NCI-H2029 treated with DMSO at 0.1 percent for 48 hours (cell line): ENCODE measurements around the gene NXN.

Experiments used
- DNase-seq: peaks from one replicate; lab custom pipeline; 2025; lab: John Stamatoyannopoulos, UW

The NXN gene

DNA sequence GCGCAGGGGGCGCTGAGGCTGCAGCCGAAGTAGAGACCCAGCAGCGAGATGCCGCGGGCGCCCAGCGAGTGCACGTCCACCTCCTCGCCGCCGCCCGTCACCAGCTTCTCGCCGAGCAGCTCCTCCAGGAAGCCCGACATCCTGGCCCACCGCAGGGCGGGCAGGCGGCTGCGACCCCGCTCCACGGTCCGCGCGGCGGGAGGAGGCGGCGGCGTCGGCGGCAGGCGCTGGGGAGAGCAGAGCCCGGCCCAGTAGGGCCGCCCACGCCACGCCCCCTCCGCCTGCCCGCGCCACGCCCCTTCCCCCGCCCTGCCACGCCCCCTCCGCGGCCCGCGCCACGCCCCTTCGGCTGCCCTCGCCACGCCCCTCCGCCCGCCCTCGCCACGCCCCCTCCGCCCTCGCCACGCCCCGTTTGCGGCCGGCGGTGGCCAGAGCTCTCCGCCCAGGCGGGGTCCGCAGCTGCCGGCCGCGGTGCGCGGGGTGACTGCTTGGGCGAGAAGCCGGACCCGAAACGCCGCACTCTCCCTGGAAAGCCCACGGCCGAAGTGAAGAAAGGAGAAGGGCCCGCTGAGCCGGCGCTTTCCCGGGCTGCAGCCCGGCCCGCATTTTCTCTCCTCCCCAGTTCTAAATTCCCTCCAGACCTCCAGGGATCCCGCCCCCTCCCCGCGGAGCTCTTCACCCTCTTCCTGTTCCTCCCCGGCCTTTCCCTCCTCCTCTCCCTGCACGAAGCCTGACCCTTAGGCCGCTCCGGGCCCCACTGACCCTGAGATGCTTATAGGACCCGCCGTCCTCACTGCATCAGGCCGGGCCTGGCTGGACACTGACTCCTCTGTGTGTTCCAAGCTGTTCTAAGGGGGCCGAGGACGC lies at the start of gene NXN:
NXN (minus strand) TSS at position 238 of the 867 bp plus-strand sequence.
- no peak for DNase-seq

GRCh38 chr17:1027044-1027443 lies 47.5 kb upstream of the NXN start:
- no peak for DNase-seq

GRCh38 chr17:1026599-1026975 lies 47.0 kb upstream of the NXN start:
- no peak for DNase-seq

GRCh38 chr17:1025733-1026598 lies 46.4 kb upstream of the NXN start:
- DNase-seq: no peak

- no peak for DNase-seq
Observed at GRCh38 chr17:1024076-1024475, 44.5 kb upstream of the NXN start.

GRCh38 chr17:1022278-1023024 lies 42.9 kb upstream of the NXN start:
- no peak for DNase-seq

DNA sequence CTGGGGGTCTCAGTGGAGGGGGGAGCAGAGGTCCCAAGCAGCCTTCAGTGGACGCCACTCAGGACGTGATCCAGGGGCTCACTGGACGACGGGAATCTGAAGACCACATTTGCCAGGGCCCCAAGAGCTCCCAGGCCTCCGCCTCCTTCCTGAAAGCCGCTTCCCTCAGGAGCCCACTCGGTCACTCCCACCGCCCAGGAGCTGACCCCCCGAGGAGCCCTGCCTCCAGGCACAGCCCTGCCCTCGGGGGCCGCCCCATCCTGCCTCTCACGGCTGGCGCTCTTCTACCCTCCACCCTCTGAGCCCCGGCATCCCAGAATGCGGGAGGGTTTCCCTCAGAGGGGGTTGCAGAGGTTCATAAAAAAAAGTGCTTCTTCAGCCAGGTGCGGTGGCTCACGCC lies 41.6 kb upstream of the NXN start:
- DNase-seq: no peak

DNA sequence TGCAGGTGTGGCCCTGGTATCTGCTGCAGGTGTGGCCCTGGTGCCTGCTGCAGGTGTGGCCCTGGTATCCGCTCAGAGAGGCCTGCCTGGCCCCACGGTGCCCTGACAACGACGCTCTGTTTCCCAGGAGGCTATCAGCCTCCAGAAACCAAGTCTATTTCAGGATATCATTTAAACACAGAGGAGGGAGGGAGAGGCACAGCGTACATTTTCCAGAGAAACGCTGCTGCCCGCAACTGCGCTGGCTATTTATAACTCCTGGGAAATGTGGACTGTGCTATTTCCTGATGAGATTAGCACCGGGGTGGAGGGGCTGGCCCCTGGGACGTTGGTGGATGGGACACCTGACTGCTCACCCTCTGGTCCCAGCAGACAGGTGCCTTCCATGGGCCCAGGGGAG lies 39.9 kb upstream of the NXN start:
- DNase-seq: no peak

- DNase-seq: no peak
Observed at GRCh38 chr17:1018547-1018946, 39.0 kb upstream of the NXN start.

- DNase-seq: no peak
Observed at GRCh38 chr17:1013729-1014090, 34.1 kb upstream of the NXN start.

DNA sequence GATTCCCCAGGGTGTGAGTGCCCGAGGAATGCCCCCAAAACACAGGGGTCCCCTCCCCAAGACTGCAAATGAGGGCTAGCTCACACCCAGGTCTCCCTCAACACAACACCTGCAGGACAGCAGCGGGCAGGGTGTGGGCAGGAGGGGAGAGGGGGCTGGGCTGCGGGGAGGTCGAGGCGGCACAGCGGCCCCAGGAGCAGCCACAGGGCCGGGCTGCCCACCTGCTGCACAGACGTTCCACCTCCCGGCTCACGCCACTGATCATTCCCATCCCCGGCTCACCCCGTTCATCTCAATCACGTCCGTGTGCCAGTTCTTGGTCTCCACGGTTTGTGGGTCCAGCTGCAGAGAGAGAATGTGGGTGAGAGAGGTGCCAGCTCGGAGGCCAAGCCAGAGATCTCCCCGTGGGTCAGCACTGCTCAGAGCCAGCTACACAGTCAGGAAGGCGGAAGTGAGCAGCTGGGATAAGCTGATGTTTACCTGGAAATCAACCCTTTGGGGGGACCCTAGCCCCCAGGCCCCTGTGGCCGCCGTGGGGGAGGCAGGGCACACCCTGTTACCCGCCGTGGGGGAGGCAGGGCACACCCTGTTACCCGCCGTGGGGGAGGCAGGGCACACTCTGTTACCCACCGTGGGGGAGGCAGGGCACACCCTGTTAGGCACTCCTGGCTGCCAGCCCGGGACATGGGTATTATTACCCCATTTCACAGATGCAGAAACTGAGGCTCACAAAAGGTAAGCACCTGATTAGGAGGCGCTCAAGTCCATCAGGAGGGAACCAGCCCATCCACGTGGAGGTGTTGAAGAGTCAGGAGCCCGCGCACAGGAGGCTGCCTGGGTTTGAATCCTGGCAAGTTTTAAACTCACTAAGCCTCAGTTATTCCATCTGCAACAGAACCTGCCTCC lies 33.5 kb upstream of the NXN start:
- no peak for DNase-seq

DNA sequence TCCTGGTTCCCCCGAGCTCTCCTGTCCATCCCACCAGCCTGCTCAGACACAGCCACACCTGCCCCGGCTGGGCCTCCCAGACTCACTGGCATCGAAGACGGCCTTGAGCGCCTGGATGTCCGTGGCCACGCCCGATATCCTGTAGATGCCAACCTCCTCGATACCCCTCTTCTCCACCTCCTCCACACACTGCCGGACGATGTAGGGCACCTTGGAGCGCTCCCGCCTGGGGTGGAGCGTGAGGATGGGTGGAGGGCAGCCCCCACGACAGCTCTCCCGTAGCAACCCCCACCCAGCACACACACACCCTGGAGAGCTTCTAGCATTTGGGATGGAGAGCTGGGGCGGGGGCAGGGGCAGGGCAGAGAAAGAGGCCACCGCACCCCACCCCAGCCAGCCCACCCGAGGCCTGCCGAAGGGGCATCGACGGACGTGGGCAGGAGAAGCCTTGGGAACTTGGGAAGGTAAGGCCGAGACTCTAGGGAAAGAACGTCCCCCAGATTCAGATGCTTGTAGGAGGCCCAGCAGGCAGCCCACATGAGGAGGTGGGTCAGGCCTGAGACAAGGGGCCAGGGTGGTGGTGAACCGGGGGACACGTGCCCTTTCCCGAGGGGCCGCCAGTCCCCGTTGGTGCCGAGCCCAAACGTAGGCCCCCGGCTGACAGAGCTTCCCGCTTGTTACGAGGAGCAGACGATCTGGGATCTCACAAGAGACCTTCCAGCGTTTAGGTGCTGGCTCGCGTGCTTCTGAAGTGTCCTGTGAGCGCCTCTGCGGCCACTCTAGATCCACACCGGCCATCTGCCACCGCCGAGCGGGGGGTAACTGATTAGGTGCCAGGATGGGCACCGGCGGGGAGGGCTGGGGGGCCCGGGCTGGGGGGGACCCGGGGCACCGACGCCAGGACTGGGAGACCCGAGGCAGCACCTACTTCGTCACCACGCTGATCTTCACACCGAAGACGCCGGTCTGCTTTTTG lies 32.5 kb upstream of the NXN start:
- no peak for DNase-seq

DNA sequence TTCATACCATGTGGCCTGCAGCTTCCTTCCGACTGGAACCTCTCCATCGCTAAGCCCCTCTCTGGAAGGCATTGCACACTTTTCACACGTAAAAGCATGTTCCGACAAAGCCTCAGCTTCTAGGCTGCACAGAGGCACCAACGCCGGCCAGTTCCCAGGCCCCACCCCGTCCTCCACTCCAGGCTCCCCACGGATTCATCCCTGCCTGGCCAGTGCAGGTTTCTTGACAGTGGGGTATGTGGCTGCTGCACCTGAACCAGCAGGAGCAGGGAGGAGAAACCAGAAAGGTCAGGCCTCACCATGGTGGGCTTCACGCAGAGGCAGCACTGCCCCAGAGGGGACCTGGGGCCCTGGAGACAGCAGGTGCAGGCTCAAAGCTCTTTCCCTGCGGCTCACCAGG lies 31.6 kb upstream of the NXN start:
- no peak for DNase-seq

DNA sequence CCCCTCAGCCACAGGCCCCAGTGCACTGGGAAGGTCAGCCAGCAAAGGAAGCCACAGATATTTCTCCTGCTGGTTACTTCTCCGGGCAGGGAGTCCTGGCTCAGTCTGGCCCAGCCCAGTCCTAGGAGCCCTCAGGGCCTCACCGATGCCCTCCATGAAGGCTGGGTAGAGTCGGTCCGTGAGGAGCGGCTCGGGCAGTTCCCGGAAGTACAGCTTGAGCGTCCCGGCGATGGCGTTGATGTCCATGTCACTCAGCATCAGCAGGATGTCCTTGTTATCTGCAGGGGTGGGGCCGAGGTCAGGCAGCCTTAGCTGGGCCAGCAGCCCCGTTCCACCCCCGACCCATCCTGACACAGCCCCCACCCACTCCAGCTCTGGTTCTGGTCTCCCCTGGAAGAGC lies 31.0 kb upstream of the NXN start:
- DNase-seq: no peak

GRCh38 chr17:1010086-1010450 lies 30.5 kb upstream of the NXN start:
- no peak for DNase-seq

- no peak for DNase-seq
Observed at GRCh38 chr17:1009229-1010085, 29.9 kb upstream of the NXN start.

DNA sequence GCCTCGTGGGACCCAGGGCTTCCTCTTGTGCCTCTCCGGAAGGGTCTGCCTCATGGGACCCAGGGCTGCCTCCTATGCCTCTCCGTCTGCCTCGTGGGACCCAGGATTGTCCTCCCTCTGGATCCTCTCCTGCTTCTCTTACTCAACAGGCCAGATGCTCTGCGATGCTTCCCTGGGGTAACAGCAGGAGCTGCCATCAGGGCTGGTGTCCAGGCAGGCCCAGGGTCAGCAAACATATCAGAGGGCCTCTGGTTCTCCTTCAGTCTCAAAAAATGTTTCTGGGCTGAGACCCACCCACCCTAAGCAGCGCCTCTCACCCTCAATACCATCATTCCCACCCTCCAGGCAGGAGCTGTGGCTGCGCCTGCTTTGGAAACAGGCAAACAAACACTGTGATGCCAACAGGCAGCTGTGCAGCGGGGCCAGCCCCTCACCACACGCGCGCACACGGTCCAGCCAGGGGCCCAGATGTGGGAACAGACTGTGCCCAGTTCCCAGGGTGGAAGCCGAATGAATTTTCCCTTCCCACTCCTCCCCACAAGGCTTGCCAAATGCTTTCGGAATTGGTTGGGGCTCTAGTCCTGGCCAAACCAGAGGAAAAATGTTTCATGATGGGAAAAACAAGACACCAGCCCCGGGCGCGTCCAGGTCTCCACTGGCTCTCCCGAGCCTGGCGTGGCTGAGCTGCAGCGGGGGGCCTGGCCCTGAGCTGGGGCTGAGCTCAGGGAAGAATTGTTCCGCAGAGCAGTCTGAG lies 28.6 kb upstream of the NXN start:
- no peak for DNase-seq

- DNase-seq: no peak
Observed at GRCh38 chr17:1007310-1008007, 27.9 kb upstream of the NXN start.
